AG10803 (cell line): ENCODE results near the gene GMPR.

Source experiments
- DNase-seq: peaks from one replicate; pipeline ENCODE4 v3.0.0; 2010; ENCODE audit warnings: low read depth
- H3K4me3 ChIP-seq: 2 replicates; pipeline ENCODE4 v1.5.1; 2011; ENCODE audit warnings: mild to moderate bottlenecking, low read length, control low read depth
- TF ChIP-seq, protein P1 (sequence below): conservative IDR thresholded peaks from 2 replicates; pipeline ENCODE4 v1.5.1; 2011; ENCODE audit warnings: mild to moderate bottlenecking, low read length, control low read depth, inconsistent platforms

Gene GMPR

DNA sequence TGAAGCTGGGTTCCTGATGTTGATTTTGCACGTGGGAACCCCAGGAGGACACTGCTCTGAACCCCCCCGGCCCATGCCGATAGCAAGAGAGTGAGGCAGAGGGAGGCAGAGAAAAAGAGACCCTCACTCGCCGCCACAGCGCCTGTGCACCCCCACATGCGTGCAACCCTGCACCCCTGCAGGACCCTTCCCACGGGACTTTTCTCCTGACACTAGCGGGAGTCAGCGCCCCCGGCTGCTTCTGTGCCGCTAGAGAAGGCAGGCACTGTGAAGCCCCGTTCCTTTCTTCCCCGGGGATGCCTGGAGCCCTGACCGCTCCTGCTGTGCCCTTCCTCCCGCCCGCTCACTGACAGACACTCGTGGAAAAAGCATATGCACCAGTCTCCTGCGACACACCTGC lies 67.4 kb downstream of the GMPR start:
- no peak overlapping the region for H3K4me3 ChIP-seq
- TF ChIP-seq, protein P1, sequence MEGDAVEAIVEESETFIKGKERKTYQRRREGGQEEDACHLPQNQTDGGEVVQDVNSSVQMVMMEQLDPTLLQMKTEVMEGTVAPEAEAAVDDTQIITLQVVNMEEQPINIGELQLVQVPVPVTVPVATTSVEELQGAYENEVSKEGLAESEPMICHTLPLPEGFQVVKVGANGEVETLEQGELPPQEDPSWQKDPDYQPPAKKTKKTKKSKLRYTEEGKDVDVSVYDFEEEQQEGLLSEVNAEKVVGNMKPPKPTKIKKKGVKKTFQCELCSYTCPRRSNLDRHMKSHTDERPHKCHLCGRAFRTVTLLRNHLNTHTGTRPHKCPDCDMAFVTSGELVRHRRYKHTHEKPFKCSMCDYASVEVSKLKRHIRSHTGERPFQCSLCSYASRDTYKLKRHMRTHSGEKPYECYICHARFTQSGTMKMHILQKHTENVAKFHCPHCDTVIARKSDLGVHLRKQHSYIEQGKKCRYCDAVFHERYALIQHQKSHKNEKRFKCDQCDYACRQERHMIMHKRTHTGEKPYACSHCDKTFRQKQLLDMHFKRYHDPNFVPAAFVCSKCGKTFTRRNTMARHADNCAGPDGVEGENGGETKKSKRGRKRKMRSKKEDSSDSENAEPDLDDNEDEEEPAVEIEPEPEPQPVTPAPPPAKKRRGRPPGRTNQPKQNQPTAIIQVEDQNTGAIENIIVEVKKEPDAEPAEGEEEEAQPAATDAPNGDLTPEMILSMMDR: no peak

DNA sequence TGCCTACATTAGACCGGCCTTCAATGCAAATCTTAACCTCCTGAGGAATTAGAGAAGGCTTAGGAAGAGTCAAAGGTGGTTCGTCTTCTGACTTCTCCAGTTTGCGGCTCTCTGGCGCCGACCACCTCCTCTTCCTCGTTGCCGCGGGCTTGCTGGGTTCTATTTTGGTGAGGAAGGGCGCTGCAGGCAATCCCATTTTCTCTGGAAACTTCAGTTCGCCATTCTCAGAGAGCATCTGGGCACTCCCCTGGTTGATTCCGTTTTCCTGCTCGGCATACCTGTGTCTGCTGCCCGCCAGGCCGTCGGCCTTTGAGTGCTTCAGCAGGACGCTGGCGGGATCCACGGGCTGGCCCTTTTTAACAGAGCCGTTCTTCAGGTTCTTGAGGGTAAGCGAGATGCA lies 67.9 kb downstream of the GMPR start:
- DNase-seq: no peak

More for the DNA sequence above, 67.4 kb downstream of the GMPR start:
- no peak for DNase-seq

DNA sequence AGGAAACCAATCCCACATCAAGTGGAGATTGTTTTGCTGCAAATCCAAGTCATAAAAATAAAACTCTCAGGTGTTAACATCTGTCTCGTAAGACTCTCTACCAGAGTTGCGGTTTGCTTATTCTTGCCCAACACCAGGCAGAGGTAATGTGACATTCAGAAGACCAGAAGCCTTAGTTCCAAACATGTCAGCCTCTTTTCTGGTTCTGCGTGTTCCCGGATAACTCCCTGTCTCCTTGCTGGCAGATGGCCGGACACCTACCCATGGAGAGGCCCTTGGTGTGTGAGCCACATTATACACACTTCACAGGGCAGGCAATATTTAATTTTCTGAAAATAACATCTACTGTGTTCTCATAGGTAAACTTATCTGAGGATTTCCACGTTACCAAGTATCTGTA lies 73.4 kb downstream of the GMPR start:
- DNase-seq: no peak
- TF ChIP-seq, protein P1: no peak
- no peak overlapping the region for H3K4me3 ChIP-seq

More for the DNA sequence above, 67.9 kb downstream of the GMPR start:
- TF ChIP-seq, protein P1: no peak
- no peak overlapping the region for H3K4me3 ChIP-seq

DNA sequence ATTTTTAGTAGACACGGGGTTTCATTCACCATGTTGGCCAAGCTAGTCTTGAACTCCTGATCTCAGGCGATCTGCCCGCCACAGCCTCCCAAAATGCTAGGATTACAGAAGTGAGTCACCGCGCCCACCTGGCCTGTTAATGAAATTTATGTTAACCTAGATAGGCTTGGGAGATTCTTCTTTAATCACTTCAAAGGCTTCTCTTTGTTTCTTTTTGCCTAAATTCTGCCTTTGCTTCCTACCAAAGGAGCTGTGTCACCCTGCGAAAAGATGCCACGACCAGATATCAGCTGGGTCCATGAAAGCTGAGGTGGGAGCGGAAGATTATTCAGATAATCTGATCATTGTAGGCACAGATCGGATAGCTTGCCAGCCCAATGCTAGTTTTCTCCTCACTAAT lies 75.3 kb downstream of the GMPR start:
- DNase-seq: no peak
- TF ChIP-seq, protein P1: no peak
- H3K4me3 ChIP-seq: no peak overlapping the region

DNA sequence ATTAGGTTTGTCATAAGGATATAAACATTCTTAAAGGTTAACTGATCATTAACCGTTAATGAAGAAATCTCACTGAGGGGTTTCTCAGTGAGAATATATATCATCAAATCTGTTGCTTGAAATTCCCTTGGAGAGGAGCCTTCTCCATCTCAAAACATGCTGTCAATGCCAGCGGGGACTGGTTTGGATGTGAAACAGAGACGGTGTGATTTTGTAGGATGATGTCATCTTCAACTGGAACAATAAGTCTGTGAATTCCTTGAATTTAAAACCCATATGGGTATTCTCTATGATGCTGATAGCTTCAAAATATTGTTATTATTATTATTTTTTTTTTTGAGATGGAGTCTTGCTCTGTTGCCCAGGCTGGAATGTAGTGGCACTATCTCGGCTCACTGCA lies 75.9 kb downstream of the GMPR start:
- H3K4me3 ChIP-seq: no peak overlapping the region
- DNase-seq: no peak
- TF ChIP-seq, protein P1: no peak

DNA sequence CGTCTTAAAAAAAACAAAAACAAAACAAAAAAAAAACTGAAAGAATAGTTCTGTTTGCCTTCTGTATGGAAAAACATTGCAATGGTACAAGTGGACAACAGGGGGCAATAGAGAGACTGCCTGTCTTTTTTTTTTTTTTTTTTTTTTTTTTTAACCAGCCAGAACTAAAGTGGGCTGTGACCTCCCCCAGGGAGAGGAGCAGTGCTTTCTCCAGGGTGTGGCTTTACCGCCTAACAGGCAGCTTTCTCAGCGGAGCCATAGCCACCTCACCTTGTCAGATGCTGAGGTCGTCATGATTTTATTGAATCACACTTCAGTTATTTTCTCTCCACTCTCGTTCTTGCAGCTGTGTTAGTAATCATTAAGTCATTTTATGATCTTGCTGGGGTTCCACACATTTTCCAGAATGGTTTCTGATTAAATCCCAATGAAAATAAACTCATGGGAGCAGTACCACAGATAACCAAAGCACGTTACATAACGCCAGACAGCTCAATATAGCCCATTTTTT lies 78.4 kb downstream of the GMPR start:
- TF ChIP-seq, protein P1: peak; percentile 84
- DNase-seq: peak; percentile 45
- no peak overlapping the region for H3K4me3 ChIP-seq

DNA sequence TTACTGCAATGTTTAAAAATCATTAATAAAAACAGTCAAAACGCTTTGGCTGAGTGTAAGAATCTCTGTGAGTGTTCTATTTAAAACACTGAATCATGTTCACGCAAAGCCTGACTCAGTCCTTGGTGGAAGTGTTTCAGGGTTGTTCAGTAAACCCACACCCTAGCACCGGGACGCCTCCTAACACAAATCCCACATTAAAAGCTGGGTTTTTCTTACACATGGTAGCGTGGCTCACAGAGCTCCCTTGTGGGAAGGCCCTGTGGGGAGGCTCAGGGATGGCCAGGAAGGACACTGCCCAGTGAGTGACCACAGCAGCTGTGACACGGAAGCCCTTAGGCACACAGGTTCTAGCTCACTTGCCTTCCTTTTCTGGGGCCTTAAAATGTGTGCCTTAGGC lies 80.2 kb downstream of the GMPR start:
- DNase-seq: peak; percentile 90
- TF ChIP-seq, protein P1: no peak
- no peak overlapping the region for H3K4me3 ChIP-seq
